Suppressor macrophage (primary cell): ENCODE data around the gene CAPSL.
"Not testable (repeated sequence)": the region's sequence is repeated elsewhere in the genome, so short reads cannot be mapped to it uniquely, and the experiment has no call there.

ENCODE experiments used
- DNase-seq, 4 experiments: peaks; one replicate each; pipeline ENCODE4 v3.0.0-alpha.2; 2020 to 2022

Gene CAPSL

GRCh38 chr5:35876454-35876853 lies 62.0 kb downstream of the CAPSL start:
- DNase-seq = peak in 3 of 4 experiments; percentile 11 to 37 (median 26)

- no peak for DNase-seq
Measured at GRCh38 chr5:35870605-35871004, 67.8 kb downstream of the CAPSL start.

- DNase-seq = peak; percentile 43 to 76 (median 72)
Measured at GRCh38 chr5:35869685-35870277, 68.6 kb downstream of the CAPSL start.

GRCh38 chr5:35867998-35868397 lies 70.4 kb downstream of the CAPSL start:
- DNase-seq = no peak

- peak; percentile 24 to 68 (median 56) for DNase-seq
Measured at GRCh38 chr5:35863159-35863558, 75.3 kb downstream of the CAPSL start.

GRCh38 chr5:35862126-35862525 lies 76.3 kb downstream of the CAPSL start:
- DNase-seq = no peak

- DNase-seq = no peak
Measured at GRCh38 chr5:35861718-35862117, 76.7 kb downstream of the CAPSL start.

GRCh38 chr5:35860686-35861085 lies 77.7 kb downstream of the CAPSL start:
- no peak for DNase-seq

GRCh38 chr5:35859101-35859661 lies 79.2 kb downstream of the CAPSL start:
- no peak for DNase-seq

GRCh38 chr5:35857606-35858205 lies 80.7 kb downstream of the CAPSL start:
- DNase-seq = peak in 2 of 4 experiments; percentile 55 to 72

- peak; percentile 39 to 84 (median 70) for DNase-seq
Measured at GRCh38 chr5:35856765-35857351, 81.6 kb downstream of the CAPSL start, which contains the start of gene IL7R. TSS of gene IL7R (plus strand) at chr5:35856891. CDS start at chr5:35856978, 87 bp downstream.

GRCh38 chr5:35856186-35856764 lies 82.1 kb downstream of the CAPSL start:
- DNase-seq = not testable (repeated sequence)

GRCh38 chr5:35855187-35855586 lies 83.2 kb downstream of the CAPSL start:
- DNase-seq = no peak
